HG03039 (cell line): Measurements from ENCODE around the gene LPO.

Experiments used
- ATAC-seq: cut with Tn5 transposase; IDR thresholded peaks from one replicate; pipeline ENCODE4 v1.9.1; 2021; ENCODE audit warnings: mild to moderate bottlenecking, moderate library complexity; ENCODE audit not compliant: unreplicated experiment

The LPO gene

DNA sequence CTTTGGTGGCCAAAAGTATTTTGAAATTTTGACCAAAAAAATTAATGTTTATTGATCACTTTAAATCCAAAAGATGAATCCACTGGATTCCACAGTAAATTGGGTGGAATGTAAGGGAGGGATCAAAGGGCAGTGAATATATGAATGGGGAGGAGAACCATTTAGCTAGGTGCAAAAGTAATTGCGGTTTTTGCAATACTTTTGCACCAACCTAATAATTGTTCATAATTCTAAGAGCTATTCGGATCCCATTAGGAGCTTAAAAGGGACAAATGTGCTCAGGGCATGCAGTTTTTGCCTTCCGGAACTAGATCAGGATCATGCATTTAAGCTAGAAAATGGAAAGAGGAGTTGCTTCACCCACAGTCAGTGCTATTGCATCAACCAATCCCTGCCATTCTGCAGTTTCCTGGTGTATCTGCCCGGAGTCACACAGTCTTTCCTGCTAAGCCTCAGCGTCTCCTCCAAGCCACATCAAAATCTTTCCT, at the start of gene LPO:
LPO (plus strand) TSS at position 438 of the 488 bp plus-strand sequence. CDS start 4,396 bp downstream, outside the sequence.
- no peak for ATAC-seq

DNA sequence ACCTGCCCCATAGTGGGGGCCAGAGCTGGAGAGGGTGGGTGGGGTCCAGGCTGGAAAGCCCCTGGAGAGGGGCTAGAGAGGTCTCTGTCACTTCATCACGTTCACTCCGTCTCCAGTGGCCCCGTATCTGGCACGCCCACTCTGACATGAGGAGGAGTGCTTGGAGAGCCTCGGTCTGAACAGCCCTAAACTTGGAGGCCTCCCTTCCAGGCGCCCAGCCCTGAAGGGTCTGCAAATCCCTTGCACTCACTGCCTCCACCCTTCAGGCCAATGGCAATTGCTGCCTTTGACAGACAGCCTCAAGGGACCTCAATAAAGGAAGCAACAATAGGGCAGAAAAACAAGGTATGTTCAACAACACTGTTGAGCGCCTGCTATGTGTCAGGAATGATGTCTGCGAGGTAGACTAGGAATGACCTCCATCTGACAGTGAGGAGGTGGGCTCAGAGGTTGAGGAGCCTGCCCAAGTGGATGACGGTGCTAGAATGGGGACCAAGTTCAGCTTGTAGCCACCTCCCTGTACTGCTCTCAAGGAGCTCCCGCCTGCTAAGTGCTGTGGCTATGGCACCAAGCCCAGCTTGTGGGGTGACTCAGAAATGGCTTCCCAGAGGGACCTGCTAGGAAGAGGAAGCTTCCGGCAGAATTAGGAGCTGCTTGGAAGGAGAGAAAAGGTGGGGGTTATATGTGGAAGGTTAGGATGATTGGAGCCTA, 48.8 kb upstream of the LPO start:
- no peak for ATAC-seq

DNA sequence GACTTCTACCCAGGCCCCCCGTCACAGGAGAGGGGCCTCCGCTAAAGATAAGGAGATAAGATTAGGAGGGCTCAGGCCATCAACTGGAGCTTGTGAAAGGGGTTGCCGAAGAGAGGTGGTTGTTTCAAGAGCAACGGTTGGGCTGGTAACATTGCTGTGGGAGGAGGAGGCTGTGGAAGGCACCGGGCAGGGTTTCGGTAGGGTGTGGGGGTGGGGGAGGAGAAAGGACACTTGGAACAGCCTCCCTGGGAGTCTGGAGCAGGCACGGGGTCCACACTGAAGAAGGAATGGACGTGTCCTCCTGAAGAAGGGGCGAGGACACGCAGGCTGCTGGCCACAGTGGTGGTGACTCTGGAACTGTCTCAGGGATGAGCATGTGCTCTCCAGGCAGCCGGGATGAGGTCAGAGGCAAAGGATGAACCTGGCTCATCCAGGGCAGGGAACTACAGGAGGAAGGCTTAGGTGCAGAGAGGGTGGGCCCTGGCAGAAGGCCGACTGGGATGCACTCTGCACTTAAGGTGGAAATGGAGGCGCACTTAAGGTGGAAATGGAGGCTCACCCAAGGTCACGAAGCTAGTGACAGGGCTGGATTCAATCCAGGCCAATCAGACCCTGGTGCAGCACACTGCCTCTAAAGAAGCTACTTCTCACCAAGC, 47.0 kb upstream of the LPO start:
- no peak for ATAC-seq

DNA sequence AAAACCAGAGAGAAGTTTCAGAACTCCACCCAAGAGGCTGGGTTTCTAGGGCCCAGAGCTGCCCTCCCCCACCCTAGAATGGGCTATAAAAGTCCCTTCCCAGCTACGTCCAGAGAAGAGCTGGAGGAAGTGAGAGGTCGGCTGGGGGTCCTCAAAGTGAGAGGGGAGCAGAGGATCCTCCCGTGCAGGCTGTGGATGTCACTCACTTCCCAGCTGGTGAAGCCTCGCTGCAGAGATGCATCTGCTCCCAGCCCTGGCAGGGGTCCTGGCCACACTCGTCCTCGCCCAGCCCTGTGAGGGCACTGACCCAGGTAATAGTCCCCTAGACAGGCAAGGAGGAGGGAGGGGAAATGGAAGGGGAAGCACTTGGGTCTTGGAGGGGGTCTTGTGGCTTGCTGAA, 45.8 kb upstream of the LPO start, which contains the start of gene EPX:
EPX (plus strand) TSS at position 115 of the 400 bp plus-strand sequence; CDS start at position 236, 121 bp downstream.
- no peak for ATAC-seq

DNA sequence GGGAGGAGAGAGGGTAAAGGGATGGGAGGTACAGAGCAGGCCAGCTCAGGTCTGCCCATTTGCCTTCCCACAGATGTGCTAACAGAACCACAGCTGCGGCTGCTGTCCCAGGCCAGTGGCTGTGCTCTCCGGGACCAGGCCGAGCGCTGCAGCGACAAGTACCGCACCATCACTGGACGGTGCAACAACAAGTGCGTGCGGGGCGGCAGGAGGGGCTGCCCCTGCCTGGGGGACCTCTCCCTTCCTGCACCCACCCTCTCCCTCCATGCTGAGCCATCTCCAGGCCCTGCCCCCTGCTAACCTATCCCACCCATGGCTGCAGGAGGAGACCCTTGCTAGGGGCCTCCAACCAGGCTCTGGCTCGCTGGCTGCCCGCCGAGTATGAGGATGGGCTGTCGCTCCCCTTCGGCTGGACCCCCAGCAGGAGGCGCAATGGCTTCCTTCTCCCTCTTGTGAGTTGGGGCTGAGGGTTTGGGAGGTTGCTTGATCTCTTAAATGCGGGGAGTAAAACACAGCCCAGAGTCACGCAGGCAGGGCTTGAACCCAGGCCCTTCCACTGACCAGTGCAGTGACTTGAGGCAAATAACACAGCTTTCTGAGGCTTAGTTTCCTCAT, 44.6 kb upstream of the LPO start:
- ATAC-seq, result no peak

DNA sequence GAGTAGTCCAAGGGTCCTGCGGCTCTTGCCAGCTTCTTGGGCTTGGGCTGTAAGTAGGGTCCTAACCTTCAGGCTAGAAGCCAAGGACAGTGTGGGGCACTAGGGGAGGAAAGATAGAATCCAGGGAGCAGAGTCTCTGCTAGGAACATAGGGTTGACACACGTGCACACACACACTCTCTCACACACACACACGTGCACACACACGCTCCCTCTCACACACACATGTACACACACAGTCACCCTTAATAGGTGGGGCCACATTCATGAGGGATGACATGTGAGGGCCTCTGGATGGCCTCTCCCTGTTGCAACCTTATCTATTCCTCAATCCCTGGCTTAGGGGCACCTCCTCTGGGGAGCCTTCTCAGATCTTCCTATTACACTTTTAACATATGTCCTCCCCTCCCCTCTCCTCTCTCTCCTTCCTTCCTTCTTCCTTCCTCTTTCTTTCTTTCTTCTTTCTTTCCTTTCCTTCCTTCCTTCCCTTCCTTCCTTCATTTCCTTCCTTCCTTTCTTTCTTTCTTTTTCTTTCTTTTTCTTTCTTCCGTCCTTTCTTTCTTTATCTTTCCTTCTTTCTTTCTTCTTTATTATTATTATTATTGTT, 42.8 kb upstream of the LPO start:
- no peak for ATAC-seq

DNA sequence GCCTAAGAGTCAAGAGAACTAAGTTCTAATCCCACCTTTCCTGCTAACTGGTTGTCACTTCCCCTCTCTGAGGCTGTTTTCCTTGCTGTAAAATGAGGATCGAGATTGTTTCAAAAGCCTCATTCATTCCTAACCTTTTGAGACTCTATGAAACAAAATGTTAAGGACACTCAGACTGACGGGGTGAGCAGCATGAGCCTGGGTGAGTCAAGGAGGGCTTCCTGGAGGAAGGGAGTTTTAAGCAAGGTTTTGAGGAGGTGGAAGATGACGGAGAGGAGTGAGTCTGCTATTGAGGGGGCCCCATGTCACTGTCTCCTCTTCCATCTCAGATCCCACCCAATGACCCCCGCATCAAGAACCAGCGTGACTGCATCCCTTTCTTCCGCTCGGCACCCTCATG, 41.8 kb upstream of the LPO start:
- no peak for ATAC-seq

DNA sequence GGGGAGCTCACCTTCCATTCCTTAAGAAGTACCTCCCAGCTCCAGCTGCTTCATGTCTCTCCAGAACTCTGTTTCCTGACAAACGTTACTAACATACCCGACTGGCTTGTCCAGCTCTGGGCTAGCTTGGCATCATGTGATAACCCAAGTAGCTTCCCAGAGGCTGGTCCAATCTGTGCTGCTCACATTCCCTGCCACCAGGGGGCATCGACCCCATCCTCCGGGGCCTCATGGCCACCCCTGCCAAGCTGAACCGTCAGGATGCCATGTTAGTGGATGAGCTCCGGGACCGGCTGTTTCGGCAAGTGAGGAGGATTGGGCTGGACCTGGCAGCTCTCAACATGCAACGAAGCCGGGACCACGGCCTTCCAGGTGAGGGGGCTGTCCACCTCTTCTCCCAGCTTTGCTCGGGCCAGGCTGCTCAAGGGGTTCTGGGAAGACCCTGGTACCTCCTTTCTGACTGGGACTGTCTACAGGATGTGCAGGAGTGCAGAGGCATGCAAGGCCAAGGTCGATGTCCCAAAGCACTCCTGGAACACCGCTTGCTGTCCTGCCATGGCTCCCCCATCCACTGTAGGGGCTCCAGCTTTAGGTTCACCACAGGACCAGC, 38.3 kb upstream of the LPO start:
- ATAC-seq, result no peak

DNA sequence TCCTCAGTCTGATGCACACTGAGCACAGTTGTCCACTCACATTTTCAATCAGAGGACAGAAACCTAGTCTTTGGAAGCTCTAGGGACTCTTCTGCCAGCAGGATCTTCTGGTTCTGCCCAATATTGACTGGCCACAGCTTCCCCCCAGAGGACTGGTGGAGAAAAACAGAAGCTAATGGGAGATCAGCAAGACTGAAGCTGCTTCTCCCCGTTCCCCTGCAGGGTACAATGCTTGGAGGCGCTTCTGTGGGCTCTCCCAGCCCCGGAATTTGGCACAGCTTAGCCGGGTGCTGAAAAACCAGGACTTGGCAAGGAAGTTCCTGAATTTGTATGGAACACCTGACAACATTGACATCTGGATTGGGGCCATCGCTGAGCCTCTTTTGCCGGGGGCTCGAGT, 35.5 kb upstream of the LPO start:
- no peak for ATAC-seq

DNA sequence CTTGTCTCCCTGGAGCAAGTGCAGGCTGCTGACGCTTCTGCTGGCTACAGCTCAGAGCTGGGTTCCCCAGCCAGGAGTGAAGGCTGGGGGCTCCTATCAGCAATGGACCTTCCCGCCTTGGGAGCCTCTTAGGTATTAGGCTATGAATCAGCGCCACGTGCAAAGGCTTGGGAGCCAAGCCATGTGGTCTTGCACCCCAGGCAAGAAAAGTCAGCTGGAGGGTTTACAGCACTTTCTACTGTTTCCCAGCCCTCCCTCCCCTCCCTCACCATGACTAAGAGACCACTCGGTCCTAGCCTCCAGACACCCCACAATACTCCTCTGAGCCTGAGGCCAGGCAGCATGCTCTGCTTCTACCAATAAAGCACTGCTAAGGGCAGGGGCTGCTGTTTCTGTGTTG, 33.6 kb upstream of the LPO start:
- ATAC-seq, result no peak

DNA sequence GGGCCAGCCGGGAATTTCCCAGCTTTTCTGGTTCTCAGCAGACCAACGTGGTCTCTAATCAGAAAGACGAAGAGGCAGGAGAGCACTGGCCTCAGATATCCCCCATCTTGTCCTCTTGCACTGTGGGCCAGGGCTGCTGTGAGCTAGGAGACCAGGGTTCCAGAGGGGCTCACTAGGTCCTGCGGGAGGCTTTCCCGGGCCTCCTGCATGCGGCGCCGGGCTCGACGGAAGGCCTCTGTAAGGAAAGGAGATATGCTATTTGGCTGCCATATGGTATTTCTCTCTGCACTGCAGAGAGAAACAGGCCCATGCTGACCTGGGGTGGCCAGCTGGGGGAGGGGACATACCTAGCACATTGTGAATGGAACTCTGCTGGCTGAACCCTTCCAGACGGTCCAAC, 32.4 kb upstream of the LPO start:
- no peak for ATAC-seq

DNA sequence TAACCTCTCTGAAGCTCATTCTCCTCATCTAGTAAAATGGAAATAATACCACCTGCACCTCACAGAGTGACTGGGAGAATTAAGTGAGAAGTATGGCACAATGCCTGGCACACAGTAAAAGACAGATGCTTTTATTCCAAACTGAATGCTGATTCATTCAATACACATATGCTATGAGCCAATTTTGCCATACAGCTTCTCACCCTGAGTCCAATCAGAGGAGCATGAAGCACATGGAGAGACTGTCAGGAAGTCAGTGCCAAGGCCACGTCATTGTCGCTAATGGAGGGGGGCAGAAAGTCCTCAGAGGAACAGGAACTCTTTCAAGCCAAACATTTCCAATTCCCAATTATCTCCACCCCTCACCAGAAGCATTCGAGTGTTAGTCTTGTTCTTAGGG, 30.9 kb upstream of the LPO start:
- no peak for ATAC-seq

DNA sequence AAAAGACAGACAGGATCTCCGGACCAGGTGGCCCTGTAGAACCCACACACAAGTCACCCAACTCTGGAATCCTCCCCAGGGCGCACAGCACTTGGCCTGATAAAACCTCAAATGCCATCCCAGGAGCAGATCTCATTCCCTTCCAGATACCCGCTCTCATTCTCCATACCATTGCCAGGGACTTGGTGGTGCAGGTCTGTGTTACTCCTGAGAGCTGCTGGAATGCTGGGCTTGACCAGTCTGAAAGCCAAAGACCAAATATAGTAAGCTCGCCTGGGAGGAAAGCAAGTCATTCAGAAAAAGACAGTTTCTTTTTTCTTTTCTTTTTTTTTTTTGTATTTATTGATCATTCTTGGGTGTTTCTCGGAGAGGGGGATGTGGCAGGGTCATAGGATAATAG, 30.0 kb upstream of the LPO start:
- no peak for ATAC-seq

DNA sequence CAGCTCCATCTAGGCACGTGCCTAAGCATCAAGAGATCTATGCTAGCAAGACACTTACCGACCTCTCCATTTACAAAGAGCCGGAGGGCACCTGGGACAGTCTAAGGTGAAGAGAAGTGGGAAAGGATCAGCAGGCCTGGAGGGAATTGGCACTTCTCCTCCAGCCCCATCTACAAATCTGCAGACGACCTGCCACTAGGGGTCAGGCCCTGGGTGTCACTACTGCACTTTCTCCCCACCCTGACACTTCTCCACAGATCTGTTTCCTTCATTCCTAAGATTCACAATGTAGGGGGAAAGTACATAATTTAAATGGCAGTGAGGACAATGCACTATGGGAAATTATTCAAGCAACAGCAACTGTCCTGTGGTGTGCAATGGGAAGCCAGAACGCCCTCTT, 27.5 kb upstream of the LPO start:
- ATAC-seq, result no peak

DNA sequence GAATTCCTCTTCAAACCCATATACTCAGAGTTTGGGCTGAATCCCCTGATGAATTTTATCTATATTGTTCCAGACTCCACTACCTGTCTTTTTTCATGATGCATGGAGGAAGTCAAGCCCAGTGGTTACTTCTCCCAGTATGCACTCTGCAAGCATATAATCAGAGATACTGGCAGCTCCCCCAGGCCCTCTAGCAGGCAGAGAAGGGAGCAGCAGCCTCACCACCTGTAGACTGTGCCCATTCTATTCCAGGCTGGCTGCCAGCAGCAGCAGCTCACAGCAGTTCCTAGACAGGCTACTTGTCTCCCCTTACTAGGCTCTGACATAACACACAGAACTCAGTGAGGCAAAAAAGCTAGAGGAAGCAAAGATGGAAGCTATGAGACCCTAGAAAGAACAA, 22.7 kb upstream of the LPO start:
- no peak for ATAC-seq

DNA sequence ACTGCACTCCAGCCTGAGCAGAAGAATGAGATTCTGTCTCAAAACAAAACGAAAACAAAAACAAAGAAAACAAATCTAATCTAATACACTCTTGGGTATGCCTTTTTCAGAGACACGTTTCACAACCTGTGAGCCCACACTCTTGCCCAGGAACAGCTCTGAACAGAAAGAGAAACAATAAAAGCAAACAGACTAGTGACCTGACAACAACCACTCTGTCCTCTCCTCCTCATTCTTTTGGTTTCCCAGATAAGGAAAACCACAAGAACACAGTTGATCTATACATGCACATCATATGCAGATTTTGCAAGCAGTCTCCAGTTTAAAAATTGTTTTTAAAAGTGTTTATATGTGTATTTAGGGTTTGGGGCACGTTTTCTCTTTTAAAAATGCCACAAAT, 20.6 kb upstream of the LPO start:
- ATAC-seq, result no peak

DNA sequence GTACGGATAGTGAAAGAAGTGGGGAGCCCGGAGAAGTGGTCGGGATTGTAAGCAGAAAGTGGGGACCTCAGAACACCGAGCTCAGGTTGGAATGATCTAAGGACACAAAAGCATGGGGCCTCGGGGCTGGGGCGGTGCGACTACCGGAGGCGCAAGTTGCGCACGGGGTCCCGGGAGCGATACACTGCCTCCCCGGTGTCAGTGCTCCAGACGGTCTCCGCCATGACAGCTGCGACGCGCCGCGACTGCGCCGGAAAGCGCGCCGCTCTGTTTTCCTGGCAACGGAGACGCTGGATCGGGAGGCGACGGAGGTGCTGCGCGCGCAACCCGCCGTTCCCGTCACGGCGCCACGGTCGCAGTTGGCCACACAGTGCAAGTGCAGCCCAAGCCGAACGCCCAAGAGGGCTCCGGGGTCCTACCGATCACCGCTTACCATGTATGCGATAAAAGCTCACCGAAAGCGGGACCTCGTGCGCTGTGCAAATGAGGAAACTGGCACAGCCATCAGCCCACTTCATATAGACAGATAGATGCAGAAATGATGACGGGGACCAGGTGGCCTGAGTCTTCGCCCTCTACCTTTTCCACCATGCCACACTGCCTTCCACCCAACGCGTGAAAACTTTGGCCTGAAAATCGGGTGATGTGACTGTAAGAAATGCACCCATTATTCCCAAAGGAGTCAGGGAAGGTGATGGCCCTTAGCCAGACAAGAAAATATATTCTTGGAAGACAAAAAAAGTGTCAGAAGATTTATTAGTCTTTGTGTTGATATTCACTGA, 19.2 kb upstream of the LPO start, which contains the start of gene MKS1:
MKS1 (minus strand) TSS at position 249 of the 782 bp plus-strand sequence; CDS start at position 224, 25 bp downstream.
- peak; percentile 88 for ATAC-seq

DNA sequence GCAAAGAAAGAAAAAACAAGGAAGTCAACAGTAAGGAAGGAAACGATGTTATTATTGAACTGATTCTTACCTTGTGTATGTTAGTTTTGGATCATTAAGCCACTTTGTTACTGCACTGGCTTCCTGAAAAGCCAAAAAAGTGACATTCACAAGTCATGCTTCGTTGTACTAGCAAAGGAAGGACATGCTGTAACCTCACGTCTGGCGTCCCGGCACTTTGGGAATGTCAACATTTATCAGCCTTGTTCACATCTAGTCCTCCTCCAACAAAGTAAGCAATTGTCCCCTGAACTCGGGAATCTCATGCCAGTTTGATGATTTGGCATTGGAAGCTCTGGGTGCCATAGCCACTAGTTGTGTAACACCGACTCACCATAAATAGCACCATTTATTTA, 18.6 kb upstream of the LPO start:
- no peak for ATAC-seq

DNA sequence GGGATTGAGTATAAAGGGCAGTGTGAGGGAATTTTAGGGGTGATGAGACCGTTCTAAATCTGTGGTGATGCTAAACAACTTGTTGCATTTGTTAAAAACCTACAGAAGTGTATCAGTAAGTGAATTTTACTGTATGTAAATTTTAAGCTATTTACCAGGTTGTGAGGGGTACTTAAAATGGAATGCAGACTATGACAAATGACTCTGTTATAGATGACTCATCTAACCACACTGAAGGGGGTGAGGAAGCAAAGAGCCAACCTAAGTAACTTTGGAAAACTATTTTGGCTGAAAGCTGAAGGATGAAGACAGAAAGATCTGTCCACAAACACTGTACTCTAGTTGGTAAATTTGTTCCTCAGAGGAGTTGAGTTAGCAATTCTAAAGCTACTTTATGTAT, 14.1 kb upstream of the LPO start:
- ATAC-seq, result no peak

DNA sequence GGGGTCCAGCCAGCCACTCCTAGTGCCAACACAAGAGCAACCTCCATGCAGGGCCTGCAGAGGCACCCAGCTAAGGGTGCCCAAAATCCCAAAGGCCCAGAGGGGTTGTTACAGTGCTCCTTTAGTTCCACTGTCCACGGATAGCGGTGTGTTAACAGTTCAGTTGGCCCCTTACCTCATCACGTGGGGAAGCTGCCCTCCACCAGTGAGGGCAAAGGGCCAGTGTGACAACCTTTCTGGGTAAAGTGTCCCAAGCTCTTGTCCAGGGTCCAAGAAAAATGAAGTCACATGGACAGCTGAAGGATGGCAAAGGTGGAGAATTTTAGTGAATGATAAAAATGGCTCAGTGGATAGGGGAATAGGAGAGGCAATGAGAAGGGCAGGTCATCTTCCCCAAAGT, 10.7 kb upstream of the LPO start:
- no peak for ATAC-seq
